ENCODE measurements around the gene GJB4. TPM values are rescaled to one million over a fixed set of nuclear protein-coding genes. Genes with fewer than 3 reads are reported as not detected.
A peak's percentile ranks its signal among the peaks of the same experiment; 100 is the strongest.
"Not testable (repeated sequence)": the region's sequence is repeated elsewhere in the genome, so short reads cannot be mapped to it uniquely, and the experiment has no call there.

The GJB4 gene
- total RNA-seq, 1 donor from 2014 or later, result not detected

GRCh38 chr1:34773114-34773513, 13.6 kb downstream of the GJB4 start:
- DNase-seq; intact Hi-C loops (cut with micrococcal nuclease); ATAC-seq: not testable (repeated sequence)

- intact Hi-C loops (cut with micrococcal nuclease), result no loop called here
- ATAC-seq (no peak), DNase-seq (no peak)
These were observed 15.4 kb downstream of the GJB4 start for GRCh38 chr1:34774957-34775356.

- DNase-seq, result no peak
- ATAC-seq, result no peak
- intact Hi-C loops (cut with micrococcal nuclease), result no loop called here
These were observed 17.4 kb downstream of the GJB4 start for GRCh38 chr1:34776911-34777310.

- no peak for DNase-seq
- ATAC-seq, result no peak
- intact Hi-C loops (cut with micrococcal nuclease), result no loop called here
These were observed 18.2 kb downstream of the GJB4 start for GRCh38 chr1:34777519-34778321.

DNA sequence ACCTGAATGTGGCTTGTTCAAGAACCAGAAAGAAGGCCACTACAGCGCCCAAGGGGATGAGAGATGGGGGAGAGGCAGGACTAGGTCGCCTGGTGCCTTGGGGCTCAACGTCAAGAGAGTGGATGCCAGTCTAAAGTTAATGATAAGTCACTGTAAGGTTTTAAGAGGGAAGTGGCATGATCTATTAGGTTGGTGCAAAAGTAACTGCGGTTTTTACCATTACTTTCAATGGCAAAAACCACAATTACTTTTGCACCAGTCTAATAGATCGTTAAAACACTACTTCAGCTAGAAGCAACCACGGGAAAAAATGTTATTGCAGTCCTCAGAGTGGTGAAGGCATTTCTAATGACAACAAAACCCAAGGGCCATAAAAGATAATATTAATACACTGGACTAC, 18.8 kb downstream of the GJB4 start:
- DNase-seq, result no peak
- intact Hi-C loops (cut with micrococcal nuclease), result no loop called here
- no peak for ATAC-seq

DNA sequence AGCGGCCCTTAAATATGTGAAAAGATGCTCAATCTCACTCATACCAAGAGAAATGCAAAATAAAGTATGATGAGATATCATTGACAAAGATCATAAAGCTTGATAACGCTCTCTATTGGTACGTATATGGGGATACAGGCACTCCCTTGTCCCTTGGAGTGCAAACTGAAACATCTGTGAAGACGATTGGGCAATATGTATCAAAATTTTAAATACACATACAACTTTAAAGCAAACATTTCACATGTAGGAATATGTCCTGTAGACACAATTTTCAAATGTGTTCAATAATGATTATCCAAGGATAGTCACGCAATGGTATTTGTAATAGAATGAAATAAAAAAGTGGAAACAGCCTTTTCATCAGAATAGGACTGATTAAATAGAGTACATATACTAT, 19.5 kb downstream of the GJB4 start:
- DNase-seq, result no peak
- intact Hi-C loops (cut with micrococcal nuclease), result no loop called here
- no peak for ATAC-seq

DNA sequence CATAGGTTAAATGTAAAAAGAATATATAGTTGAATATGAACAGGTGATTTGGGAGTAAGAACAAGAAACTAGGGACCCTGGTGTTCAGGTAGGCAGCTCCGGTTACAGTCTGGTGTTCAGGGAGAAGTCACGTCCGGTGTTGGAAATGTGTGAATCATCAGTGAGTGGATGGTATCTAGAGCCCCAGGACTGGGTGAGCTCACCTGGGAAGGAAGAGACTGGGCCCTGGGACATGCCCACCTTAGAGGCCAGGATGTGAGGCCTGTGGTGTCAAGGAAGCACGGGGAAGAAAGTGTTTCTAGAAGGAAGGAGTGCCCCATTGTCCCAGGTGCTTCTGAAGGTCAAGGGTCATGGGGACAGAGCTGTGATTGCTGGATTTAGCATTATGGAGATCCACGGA, 20.0 kb downstream of the GJB4 start:
- intact Hi-C loops (cut with micrococcal nuclease), result no loop called here
- ATAC-seq, result no peak
- DNase-seq, result no peak

DNA sequence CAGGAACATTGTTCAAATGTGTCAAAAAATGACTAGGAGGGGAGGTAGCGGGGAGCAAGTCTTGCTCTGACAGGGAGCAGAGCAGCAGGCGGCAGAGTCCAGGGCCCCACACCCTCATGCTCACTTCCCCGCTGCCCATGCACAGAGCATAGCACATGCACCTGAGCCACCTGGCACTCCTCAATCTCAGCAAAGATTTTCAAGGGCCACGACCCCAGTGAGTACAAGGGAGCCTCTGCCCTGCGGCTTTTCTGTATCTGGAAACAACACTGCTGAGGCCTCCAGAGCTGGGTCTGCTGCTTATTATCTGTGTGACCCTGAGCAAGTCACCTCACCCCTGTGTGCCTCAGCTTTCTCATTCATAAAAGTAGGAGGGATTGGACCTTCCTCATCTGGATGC, 20.4 kb downstream of the GJB4 start:
- DNase-seq, result no peak
- no peak for ATAC-seq
- intact Hi-C loops (cut with micrococcal nuclease), result no loop called here

DNA sequence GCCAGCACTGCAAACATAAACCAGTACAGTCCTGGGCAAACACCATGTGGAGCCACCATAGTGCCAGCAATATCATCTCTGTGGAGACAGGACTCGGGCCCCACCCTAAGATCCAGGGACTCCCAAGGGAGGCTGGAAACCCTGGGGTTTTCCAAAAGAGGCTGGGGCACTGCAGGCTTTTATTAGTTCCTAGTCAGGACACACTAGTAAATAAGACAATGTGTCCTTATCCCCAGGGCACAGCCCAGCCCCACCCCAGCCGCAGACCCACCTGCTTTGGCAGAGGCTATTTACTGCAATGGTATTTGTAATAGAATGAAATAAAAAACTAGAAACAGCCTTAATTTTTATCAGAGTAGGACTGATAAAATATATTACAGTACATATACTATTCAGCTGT, 21.0 kb downstream of the GJB4 start:
- ATAC-seq, result no peak
- intact Hi-C loops (cut with micrococcal nuclease), result no loop called here

GRCh38 chr1:34781071-34781843, 21.7 kb downstream of the GJB4 start, which contains the start of gene GJB3:
GJB3 (plus strand) TSS chr1:34781214; CDS start chr1:34784763, 3,549 bp downstream.
- DNase-seq (no peak), ATAC-seq (no peak)
- intact Hi-C loops (cut with micrococcal nuclease), result no loop called here

More for the DNA sequence above, 21.0 kb downstream of the GJB4 start:
- DNase-seq, result no peak

DNA sequence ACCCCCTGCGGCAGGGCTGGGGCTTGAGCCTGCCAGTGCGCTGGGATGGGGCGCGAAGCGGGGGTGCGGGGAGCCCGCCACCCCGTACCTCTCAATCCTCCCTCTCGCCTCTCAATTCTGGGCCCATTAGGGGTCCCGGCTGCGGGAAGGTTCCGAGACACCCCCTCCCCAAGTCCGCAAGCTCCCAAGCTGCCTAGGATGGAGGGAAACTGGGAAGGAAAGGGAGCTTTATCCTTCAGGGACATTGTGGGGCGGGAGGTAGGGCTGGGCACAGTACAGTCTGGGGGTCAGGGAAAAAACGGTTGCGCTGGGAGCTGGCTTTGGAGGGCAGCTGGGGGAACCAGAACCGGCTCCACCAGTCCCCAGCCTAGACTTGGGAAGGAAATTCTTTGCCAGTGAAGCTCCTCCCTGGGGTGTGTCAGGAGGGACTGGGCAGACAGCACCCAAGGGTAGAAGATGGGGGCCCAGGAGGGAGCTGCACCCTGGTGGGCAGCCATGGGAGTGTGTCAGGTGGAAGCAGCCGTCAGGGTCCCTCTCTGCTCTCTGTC, 22.4 kb downstream of the GJB4 start:
- DNase-seq, result no peak
- intact Hi-C loops (cut with micrococcal nuclease), result no loop called here
- no peak for ATAC-seq

- intact Hi-C loops (cut with micrococcal nuclease), result loop anchor here (5.0 kb wide), 1 partner anchor 68 kb away; no protein-coding TSS in a partner anchor
- ATAC-seq, result no peak
- no peak for DNase-seq
These were observed 25.2 kb downstream of the GJB4 start for GRCh38 chr1:34784751-34785221.

DNA sequence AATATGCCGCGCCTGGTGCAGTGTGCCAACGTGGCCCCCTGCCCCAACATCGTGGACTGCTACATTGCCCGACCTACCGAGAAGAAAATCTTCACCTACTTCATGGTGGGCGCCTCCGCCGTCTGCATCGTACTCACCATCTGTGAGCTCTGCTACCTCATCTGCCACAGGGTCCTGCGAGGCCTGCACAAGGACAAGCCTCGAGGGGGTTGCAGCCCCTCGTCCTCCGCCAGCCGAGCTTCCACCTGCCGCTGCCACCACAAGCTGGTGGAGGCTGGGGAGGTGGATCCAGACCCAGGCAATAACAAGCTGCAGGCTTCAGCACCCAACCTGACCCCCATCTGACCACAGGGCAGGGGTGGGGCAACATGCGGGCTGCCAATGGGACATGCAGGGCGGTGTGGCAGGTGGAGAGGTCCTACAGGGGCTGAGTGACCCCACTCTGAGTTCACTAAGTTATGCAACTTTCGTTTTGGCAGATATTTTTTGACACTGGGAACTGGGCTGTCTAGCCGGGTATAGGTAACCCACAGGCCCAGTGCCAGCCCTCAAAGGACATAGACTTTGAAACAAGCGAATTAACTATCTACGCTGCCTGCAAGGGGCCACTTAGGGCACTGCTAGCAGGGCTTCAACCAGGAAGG, 25.8 kb downstream of the GJB4 start:
- intact Hi-C loops (cut with micrococcal nuclease), result loop anchor here (5.0 kb wide), 1 partner anchor 67 kb away; no protein-coding TSS in a partner anchor
- ATAC-seq (no peak), DNase-seq (no peak)

- ATAC-seq (no peak), DNase-seq (no peak)
- intact Hi-C loops (cut with micrococcal nuclease), result loop anchor here (5.0 kb wide), 1 partner anchor 66 kb away; no protein-coding TSS in a partner anchor
These were observed 26.4 kb downstream of the GJB4 start for GRCh38 chr1:34785875-34786470.

DNA sequence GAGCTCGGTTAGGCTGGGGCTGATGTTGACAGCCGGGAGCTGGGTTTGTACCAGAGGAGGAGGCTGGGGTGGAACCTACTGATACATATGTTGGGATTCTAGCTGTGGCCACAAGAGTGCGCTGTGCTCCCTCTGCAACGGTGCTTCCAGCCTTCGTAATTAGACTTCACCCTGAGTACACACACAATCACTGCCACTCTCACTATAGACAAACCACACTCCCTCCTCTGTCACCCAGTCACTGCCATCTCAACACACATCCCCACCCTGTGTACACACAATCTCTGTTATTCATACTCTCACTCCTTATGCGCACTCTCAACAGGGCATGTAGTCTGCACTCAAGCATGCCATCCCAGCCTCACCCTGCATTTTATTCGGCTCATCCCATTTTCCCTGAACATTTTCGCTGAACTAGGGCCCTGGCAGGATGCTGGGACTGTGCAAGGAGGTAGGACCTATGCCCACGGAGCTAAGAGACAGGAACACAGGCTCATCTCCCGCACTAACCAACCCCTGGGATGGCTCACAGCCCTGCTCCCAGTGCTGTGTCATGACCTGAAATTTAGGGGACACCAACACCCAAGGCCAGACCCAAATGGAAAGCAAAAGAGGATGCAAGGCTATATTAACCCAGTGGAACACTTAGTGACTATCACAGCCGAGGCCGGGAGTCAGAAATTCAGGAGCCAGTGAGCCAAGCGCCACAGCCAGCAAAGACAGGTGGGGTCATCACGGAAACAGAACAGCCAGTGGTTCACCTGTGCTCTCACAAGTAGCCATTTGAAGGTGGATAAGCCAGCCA, 27.2 kb downstream of the GJB4 start:
- DNase-seq, result peak; percentile 76
- ATAC-seq, result peak; percentile 78
- intact Hi-C loops (cut with micrococcal nuclease), result loop anchor here (5.0 kb wide), 1 partner anchor 66 kb away; no protein-coding TSS in a partner anchor

GRCh38 chr1:34787461-34788420, 28.2 kb downstream of the GJB4 start:
- intact Hi-C loops (cut with micrococcal nuclease), result loop anchor here (5.0 kb wide), 1 partner anchor 65 kb away; no protein-coding TSS in a partner anchor
- ATAC-seq, result peak; percentile 26
- no peak for DNase-seq

GRCh38 chr1:34790985-34791384, 31.4 kb downstream of the GJB4 start:
- peak; percentile 63 for DNase-seq
- intact Hi-C loops (cut with micrococcal nuclease), result no loop called here
- peak; percentile 62 for ATAC-seq

Data from left ventricle myocardium superior (tissue), 1 donor.